T-cell (primary cell): ENCODE results near the gene GTPBP1. TPM values are rescaled to one million over a fixed set of nuclear protein-coding genes. Genes with fewer than 3 reads are reported as not detected.

Experiments
- ATAC-seq, 4 experiments: fragments of 200-7000 bp in 3 of 4; fragments of 150-1000 bp in 1 of 4; cut with Tn5 transposase; replicated peaks in 1 of 4; 1 replicate in 3 of 4; 2 replicates in 1 of 4; pipeline ENCODE4 v1.10.0; 2021; ENCODE audit warnings: moderate library complexity in 3 of 4, mild to moderate bottlenecking in 2 of 4, moderate number of reproducible peaks in 1 of 4
- CTCF ChIA-PET, 2 donors: fragments of 300-600 bp; sonication (Branson Sonifier 250); formaldehyde crosslinking; loops; one replicate each; lab custom pipeline; 2022; ENCODE audit warnings: antibody characterized with exemption in 2 of 2; lab: Charles Lee
- POLR2A ChIA-PET, 2 donors: fragments of 300-600 bp; sonication (Branson Sonifier 250); formaldehyde crosslinking; loops; one replicate each; lab custom pipeline; 2022; ENCODE audit warnings: antibody characterized with exemption in 2 of 2; lab: Charles Lee
- DNase-seq, 35 experiments: peaks; one replicate each; pipeline versions ENCODE4 v3.0.0 to v3.0.0-alpha.2; 2013 to 2023
- H3K27ac ChIP-seq: one replicate; pipeline ENCODE4 v1.5.1; 2013; ENCODE audit warnings: low read length
- H3K27me3 ChIP-seq, 2 experiments: replicated peaks in 1 of 2; 1 replicate in 1 of 2; 2 replicates in 1 of 2; pipeline versions ENCODE4 v1.6.1 to v1.7.0; 2013; ENCODE audit warnings: low read length in 1 of 2, mixed read lengths in 1 of 2; ENCODE audit not compliant: control insufficient read depth in 2 of 2, insufficient read depth in 2 of 2; ENCODE audit errors: extremely low read depth in 1 of 2
- H3K36me3 ChIP-seq, 2 donors: 1 replicate in 1 of 2; 2 replicates in 1 of 2; pipeline versions ENCODE4 v1.6.1 to v1.7.0; 2013; ENCODE audit warnings: low read length in 1 of 2; ENCODE audit not compliant: control insufficient read depth in 2 of 2, insufficient read depth in 1 of 2; ENCODE audit errors: extremely low read depth in 1 of 2
- H3K4me1 ChIP-seq, 2 experiments: 1 replicate in 1 of 2; 2 replicates in 1 of 2; pipeline versions ENCODE4 v1.6.1 to v1.7.0; 2013; ENCODE audit warnings: low read length in 2 of 2, mixed read lengths in 1 of 2; ENCODE audit not compliant: insufficient read depth in 2 of 2, control insufficient read depth in 1 of 2; ENCODE audit errors: extremely low read depth in 1 of 2
- H3K4me3 ChIP-seq, 2 donors: 1 replicate in 1 of 2; 2 replicates in 1 of 2; pipeline versions ENCODE4 v1.5.1 to v1.7.0; 2013; ENCODE audit warnings: mild to moderate bottlenecking in 2 of 2, low read length in 1 of 2, moderate library complexity in 1 of 2; ENCODE audit not compliant: control insufficient read depth in 1 of 2; ENCODE audit errors: extremely low read depth in 1 of 2
- H3K9me3 ChIP-seq: 2 replicates; pipeline ENCODE4 v1.7.0; 2013
- H3K27ac Mint-ChIP-seq, 2 donors: one replicate each; pipeline ENCODE4 v1.8.0; 2020 to 2021; ENCODE audit warnings: mild to moderate bottlenecking in 2 of 2, mixed read lengths in 2 of 2
- H3K27me3 Mint-ChIP-seq, 2 donors: one replicate each; pipeline ENCODE4 v1.8.0; 2021 to 2022; ENCODE audit warnings: mixed read lengths in 2 of 2
- H3K36me3 Mint-ChIP-seq: one replicate; pipeline ENCODE4 v1.8.0; 2021; ENCODE audit warnings: mixed read lengths
- H3K4me1 Mint-ChIP-seq, 3 donors: one replicate each; pipeline ENCODE4 v1.8.0; 2020 to 2022; ENCODE audit warnings: mixed read lengths in 3 of 3, mild to moderate bottlenecking in 1 of 3
- H3K4me3 Mint-ChIP-seq, 3 donors: one replicate each; pipeline ENCODE4 v1.8.0; 2020 to 2022; ENCODE audit warnings: mild to moderate bottlenecking in 3 of 3, mixed read lengths in 3 of 3, moderate library complexity in 3 of 3
- H3K9me3 Mint-ChIP-seq, 3 donors: one replicate each; pipeline ENCODE4 v1.8.0; 2020 to 2022; ENCODE audit warnings: mixed read lengths in 3 of 3
- WGBS: methylation state at CpG from one replicate; pipeline ENCODE4 v1.1.5; 2013; ENCODE audit warnings: missing lambda C conversion rate; ENCODE audit not compliant: insufficient coverage; 5-methylcytosine and 5-hydroxymethylcytosine counted together
- total RNA-seq, 35 experiments: library from RNA in 6 of 35; stranded (reverse) in 6 of 35; fragments of 120-200 nt in 1 of 35; gene quantifications; one replicate each; pipeline versions ENCODE4 v1.2.1 to v1.2.4 and lab custom pipeline; 2013 to 2026

Gene GTPBP1
- total RNA-seq, 5 donors from 2014 or later (not counting 1 experiment from before 2014, with no cell fraction given): 79.1 to 229 (median 83.3) TPM

GRCh38 chr22:38725900-38726655 lies 20.3 kb downstream of the GTPBP1 start:
- peaks cover 0 to 17% of the 10 kb centered on the region in 2 experiments for H3K4me1 ChIP-seq
- ATAC-seq (no peak), DNase-seq (no peak)
- WGBS: 91% methylated on average over 11 of the region's 18 CpGs
- H3K27me3 ChIP-seq: no peaks in the 10 kb centered on the region
- peaks cover 38 to 96% of the 10 kb centered on the region in 2 donors for H3K36me3 ChIP-seq
- no peak overlapping the region for H3K4me3 ChIP-seq
- H3K27ac Mint-ChIP-seq: peak overlapping the region in 1 of 2 donors; percentile 3
- H3K9me3 ChIP-seq: no peaks in the 10 kb centered on the region
- H3K9me3 Mint-ChIP-seq: no peaks in the 10 kb centered on the region
- H3K36me3 Mint-ChIP-seq: peaks cover 80% of the 10 kb centered on the region
- H3K4me3 Mint-ChIP-seq: no peak overlapping the region
- ChIA-PET CTCF (interaction anchor here (0.5 to 1.6 kb wide), 4 partner anchors 21 to 122 kb away, joined by 3 to 10 read pairs (median 4); partner anchors contain the start of gene GTPBP1 (in 1 of the 2)), POLR2A (interaction anchor here in 1 of 2 donors (1.0 kb wide), 1 partner anchor 47 kb away, joined by 3 read pairs; no protein-coding TSS in a partner anchor)
- no peak overlapping the region for H3K27ac ChIP-seq
- H3K27me3 Mint-ChIP-seq: no peaks in the 10 kb centered on the region
- H3K4me1 Mint-ChIP-seq: peaks cover 8 to 22% (median 14%) of the 10 kb centered on the region in 3 donors

- ChIA-PET POLR2A (interaction anchor here in 1 of 2 donors (0.6 kb wide), 1 partner anchor 295 kb away, joined by 4 read pairs; no protein-coding TSS in a partner anchor), CTCF (no interaction called here)
- Mint-ChIP-seq H3K27me3 (no peaks in the 10 kb centered on the region), H3K9me3 (no peaks in the 10 kb centered on the region), H3K4me1 (peaks cover 10 to 23% (median 15%) of the 10 kb centered on the region in 3 donors), H3K4me3 (no peak overlapping the region), H3K27ac (peak overlapping the region in 1 of 2 donors; percentile 52), H3K36me3 (peaks cover 74% of the 10 kb centered on the region)
- 89% methylated on average over 6 of the region's 12 CpGs for WGBS
- peaks cover 0 to 28% of the 10 kb centered on the region in 2 experiments for H3K4me1 ChIP-seq
- H3K36me3 ChIP-seq: peaks cover 34 to 94% of the 10 kb centered on the region in 2 donors
- no peak overlapping the region for H3K27ac ChIP-seq
- ATAC-seq (no peak), DNase-seq (no peak)
- no peak overlapping the region for H3K4me3 ChIP-seq
- H3K9me3 ChIP-seq: no peaks in the 10 kb centered on the region
- H3K27me3 ChIP-seq: no peaks in the 10 kb centered on the region
These were observed 21.4 kb downstream of the GTPBP1 start for GRCh38 chr22:38727123-38727522.

- no peaks in the 10 kb centered on the region for H3K9me3 Mint-ChIP-seq
- Histone ChIP-seq H3K9me3 (no peaks in the 10 kb centered on the region), H3K36me3 (peaks cover 34 to 88% of the 10 kb centered on the region in 2 donors), H3K4me3 (no peak overlapping the region), H3K27ac (no peak overlapping the region), H3K4me1 (peaks cover 0 to 34% of the 10 kb centered on the region in 2 experiments), H3K27me3 (no peaks in the 10 kb centered on the region)
- H3K4me3 Mint-ChIP-seq: no peak overlapping the region
- no peak for DNase-seq
- ChIA-PET POLR2A (interaction anchor here in 1 of 2 donors (0.6 kb wide), 1 partner anchor 294 kb away, joined by 4 read pairs; no protein-coding TSS in a partner anchor), CTCF (no interaction called here)
- H3K4me1 Mint-ChIP-seq: peaks cover 14 to 25% (median 21%) of the 10 kb centered on the region in 3 donors
- H3K36me3 Mint-ChIP-seq: peaks cover 71% of the 10 kb centered on the region
- WGBS: 97% methylated on average over 12 of the region's 15 CpGs
- peak overlapping the region in 1 of 2 donors; percentile 71 for H3K27ac Mint-ChIP-seq
- no peak for ATAC-seq
- H3K27me3 Mint-ChIP-seq: no peaks in the 10 kb centered on the region
These were observed 22.0 kb downstream of the GTPBP1 start for GRCh38 chr22:38727530-38728451.

- no peak overlapping the region for H3K4me3 Mint-ChIP-seq
- Histone ChIP-seq H3K4me1 (peaks cover 0 to 45% of the 10 kb centered on the region in 2 experiments), H3K27me3 (no peaks in the 10 kb centered on the region), H3K36me3 (peaks cover 39 to 82% of the 10 kb centered on the region in 2 donors), H3K9me3 (no peaks in the 10 kb centered on the region), H3K27ac (no peak overlapping the region), H3K4me3 (no peak overlapping the region)
- H3K27ac Mint-ChIP-seq: peak overlapping the region; percentile 57 to 82
- ATAC-seq (no peak), DNase-seq (no peak)
- 97% methylated on average over 17 of the region's 18 CpGs for WGBS
- POLR2A ChIA-PET: interaction anchor here in 1 of 2 donors (0.5 to 0.7 kb wide), 2 partner anchors 9 to 319 kb away, joined by 3 to 4 read pairs; no protein-coding TSS in a partner anchor
- CTCF ChIA-PET: interaction anchor here in 1 of 2 donors (0.6 kb wide), 1 partner anchor 24 kb away, joined by 3 read pairs; the partner anchor contains the start of gene GTPBP1
- peaks cover 26 to 38% (median 30%) of the 10 kb centered on the region in 3 donors for H3K4me1 Mint-ChIP-seq
- H3K27me3 Mint-ChIP-seq: peaks cover 0 to 1% of the 10 kb centered on the region in 2 donors
- H3K36me3 Mint-ChIP-seq: peaks cover 59% of the 10 kb centered on the region
- H3K9me3 Mint-ChIP-seq: no peaks in the 10 kb centered on the region
These were observed 23.4 kb downstream of the GTPBP1 start for GRCh38 chr22:38728871-38729796.

GRCh38 chr22:38729946-38730345 lies 24.2 kb downstream of the GTPBP1 start:
- H3K27me3 ChIP-seq: no peaks in the 10 kb centered on the region
- peaks cover 0 to 1% of the 10 kb centered on the region in 2 donors for H3K27me3 Mint-ChIP-seq
- H3K27ac ChIP-seq: no peak overlapping the region
- ChIA-PET POLR2A (interaction anchor here in 1 of 2 donors (0.7 kb wide), 2 partner anchors 8 to 318 kb away, joined by 3 to 4 read pairs; no protein-coding TSS in a partner anchor), CTCF (interaction anchor here in 1 of 2 donors (0.6 kb wide), 1 partner anchor 24 kb away, joined by 3 read pairs; the partner anchor contains the start of gene GTPBP1)
- H3K4me3 Mint-ChIP-seq: no peak overlapping the region
- peaks cover 32 to 42% (median 34%) of the 10 kb centered on the region in 3 donors for H3K4me1 Mint-ChIP-seq
- peak overlapping the region; percentile 55 to 82 for H3K27ac Mint-ChIP-seq
- peaks cover 44 to 80% of the 10 kb centered on the region in 2 donors for H3K36me3 ChIP-seq
- ATAC-seq: no peak
- peaks cover 58% of the 10 kb centered on the region for H3K36me3 Mint-ChIP-seq
- WGBS: 94% methylated on average over 3 of the region's 6 CpGs
- H3K9me3 ChIP-seq: no peaks in the 10 kb centered on the region
- H3K4me1 ChIP-seq: peaks cover 0 to 51% of the 10 kb centered on the region in 2 experiments
- no peak overlapping the region for H3K4me3 ChIP-seq
- DNase-seq: no peak
- H3K9me3 Mint-ChIP-seq: no peaks in the 10 kb centered on the region
